Measurements from ENCODE around the gene CLTC.

DNA sequence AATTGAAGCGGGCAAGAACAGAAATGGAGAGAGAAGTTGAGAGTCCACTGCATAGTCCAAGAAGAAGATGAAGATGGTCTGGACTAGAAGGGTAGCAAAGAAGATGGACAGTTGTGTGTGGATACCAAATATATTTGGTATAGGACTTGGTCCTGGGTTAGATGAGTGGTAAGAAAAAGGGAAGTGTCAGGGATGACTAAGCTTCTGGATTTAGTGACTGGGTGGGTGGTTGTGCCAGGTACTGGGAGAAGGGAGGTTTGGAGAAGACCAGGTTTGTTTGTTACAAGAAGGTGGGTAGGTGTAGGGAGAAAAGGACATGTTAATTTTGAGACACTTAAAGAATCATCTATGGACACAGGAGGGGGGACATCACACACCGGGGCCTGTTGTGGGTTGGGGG is 93.2 kb downstream of the CLTC start:
- TF ChIP-seq, protein P1, sequence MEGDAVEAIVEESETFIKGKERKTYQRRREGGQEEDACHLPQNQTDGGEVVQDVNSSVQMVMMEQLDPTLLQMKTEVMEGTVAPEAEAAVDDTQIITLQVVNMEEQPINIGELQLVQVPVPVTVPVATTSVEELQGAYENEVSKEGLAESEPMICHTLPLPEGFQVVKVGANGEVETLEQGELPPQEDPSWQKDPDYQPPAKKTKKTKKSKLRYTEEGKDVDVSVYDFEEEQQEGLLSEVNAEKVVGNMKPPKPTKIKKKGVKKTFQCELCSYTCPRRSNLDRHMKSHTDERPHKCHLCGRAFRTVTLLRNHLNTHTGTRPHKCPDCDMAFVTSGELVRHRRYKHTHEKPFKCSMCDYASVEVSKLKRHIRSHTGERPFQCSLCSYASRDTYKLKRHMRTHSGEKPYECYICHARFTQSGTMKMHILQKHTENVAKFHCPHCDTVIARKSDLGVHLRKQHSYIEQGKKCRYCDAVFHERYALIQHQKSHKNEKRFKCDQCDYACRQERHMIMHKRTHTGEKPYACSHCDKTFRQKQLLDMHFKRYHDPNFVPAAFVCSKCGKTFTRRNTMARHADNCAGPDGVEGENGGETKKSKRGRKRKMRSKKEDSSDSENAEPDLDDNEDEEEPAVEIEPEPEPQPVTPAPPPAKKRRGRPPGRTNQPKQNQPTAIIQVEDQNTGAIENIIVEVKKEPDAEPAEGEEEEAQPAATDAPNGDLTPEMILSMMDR (IDR thresholded peaks at IDR 0.05) = no peak
- no peak for TF ChIP-seq POLR2A (IDR thresholded peaks at IDR 0.05)
